Hepatocyte (in vitro differentiated cells): Measurements from ENCODE around the gene CISH. TPM values are rescaled to one million over a fixed set of nuclear protein-coding genes. Genes with fewer than 3 reads are reported as not detected.

Experiments
- DNase-seq: peaks from one replicate; pipeline ENCODE4 v3.0.0-alpha.2; 2016; ENCODE audit warnings: low spot score
- H2AFZ ChIP-seq: fragments of 200-600 bp; sonication (generic); 2 replicates; pipeline ENCODE4 v1.6.0; 2016; ENCODE audit warnings: antibody characterized with exemption, mild to moderate bottlenecking
- H3K27ac ChIP-seq: fragments of 200-600 bp; sonication (generic); 2 replicates; pipeline ENCODE4 v1.5.1; 2016; ENCODE audit warnings: mild to moderate bottlenecking
- H3K27me3 ChIP-seq: fragments of 200-600 bp; sonication (generic); 2 replicates; pipeline ENCODE4 v1.6.1; 2016
- H3K36me3 ChIP-seq: fragments of 200-600 bp; sonication (generic); replicated peaks from 2 replicates; pipeline ENCODE4 v1.5.1; 2016; ENCODE audit warnings: low read depth; ENCODE audit not compliant: insufficient read depth
- H3K4me1 ChIP-seq: fragments of 200-600 bp; sonication (generic); 2 replicates; pipeline ENCODE4 v1.5.1; 2016; ENCODE audit warnings: mild to moderate bottlenecking, moderate library complexity; ENCODE audit not compliant: insufficient read depth
- H3K4me2 ChIP-seq: fragments of 200-600 bp; sonication (generic); 2 replicates; pipeline ENCODE4 v1.6.0; 2016
- H3K4me3 ChIP-seq: fragments of 200-600 bp; sonication (generic); 2 replicates; pipeline ENCODE4 v1.5.1; 2016; ENCODE audit warnings: mild to moderate bottlenecking
- H3K79me2 ChIP-seq: fragments of 200-600 bp; sonication (generic); 2 replicates; pipeline ENCODE4 v1.6.0; 2017; ENCODE audit warnings: mild to moderate bottlenecking
- H3K9me2 ChIP-seq: fragments of 200-600 bp; sonication (generic); replicated peaks from 2 replicates; pipeline ENCODE4 v1.6.0; 2017; ENCODE audit warnings: mild to moderate bottlenecking; ENCODE audit not compliant: insufficient read depth
- H3K9me3 ChIP-seq: fragments of 200-600 bp; sonication (generic); 2 replicates; pipeline ENCODE4 v1.5.1; 2016; ENCODE audit warnings: low read depth, mild to moderate bottlenecking
- H4K20me1 ChIP-seq: fragments of 200-600 bp; sonication (generic); 2 replicates; pipeline ENCODE4 v1.6.0; 2016; ENCODE audit warnings: mild to moderate bottlenecking; ENCODE audit not compliant: insufficient read depth, poor library complexity, severe bottlenecking
- CTCF ChIP-seq: fragments of 200-600 bp; sonication (generic); IDR thresholded peaks from 2 replicates; pipeline ENCODE4 v1.5.1; 2016; ENCODE audit warnings: antibody characterized with exemption, mild to moderate bottlenecking; ENCODE audit not compliant: poor library complexity
- EZH2 ChIP-seq: fragments of 200-600 bp; sonication (generic); IDR thresholded peaks from 2 replicates; pipeline ENCODE4 v1.6.1; 2016; ENCODE audit warnings: antibody characterized with exemption, mild to moderate bottlenecking, borderline replicate concordance
- EZH2phosphoT487 ChIP-seq: fragments of 200-600 bp; sonication (generic); IDR thresholded peaks from one replicate; pipeline ENCODE4 v1.6.1; 2018; ENCODE audit warnings: antibody characterized with exemption, mild to moderate bottlenecking, low read depth, moderate library complexity; ENCODE audit not compliant: unreplicated experiment, severe bottlenecking
- WGBS: methylation state at CpG from one replicate; pipeline ENCODE4 v1.1.6; 2016; ENCODE audit warnings: low lambda C conversion rate; ENCODE audit errors: missing lambda C conversion rate; 5-methylcytosine and 5-hydroxymethylcytosine counted together
- polyA plus RNA-seq: library from polyadenylated mRNA; unstranded; fragments of >200 nt; fragmentation: Nextera tagmentation; extraction: Ambion mirVana; gene quantifications from 2 replicates; pipeline ENCODE4 v1.2.1, GENCODE V29; 2016
- total RNA-seq: library from RNA; depleted of rRNA; stranded (reverse); fragments of >200 nt; gene quantifications from 2 replicates; pipeline ENCODE4 v1.2.3, GENCODE V29; 2014

Gene CISH
- total and polyA plus RNA-seq, 2 experiments from 2014 or later = 4.0 to 9.0 TPM

DNA sequence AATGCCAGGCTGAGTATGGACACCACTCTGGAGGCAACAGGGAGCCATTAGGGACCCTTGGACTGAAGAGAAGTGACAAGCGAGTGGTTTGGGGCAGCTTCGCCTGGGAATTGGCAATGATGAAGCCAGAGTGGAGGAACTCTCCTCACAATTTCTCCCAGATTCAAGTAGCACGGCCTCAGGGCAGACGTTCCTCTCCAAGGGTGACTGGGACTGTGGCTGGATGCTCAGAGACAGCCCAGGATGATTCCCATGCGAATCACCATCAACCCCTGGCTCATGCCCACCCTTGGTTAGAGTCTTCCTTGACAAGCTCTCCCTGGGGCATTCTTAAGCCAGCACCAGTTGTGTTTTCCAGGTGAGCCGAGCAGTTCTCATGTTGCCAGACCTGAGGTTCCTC is 46.8 kb upstream of the CISH start:
- Histone ChIP-seq H3K27me3 (no peaks in the 10 kb centered on the region), H2AFZ (no peak overlapping the region), H3K4me2 (no peak overlapping the region), H3K9me2 (no peaks in the 10 kb centered on the region), H3K4me3 (no peak overlapping the region), H3K27ac (no peak overlapping the region), H3K9me3 (no peaks in the 10 kb centered on the region), H3K79me2 (no peaks in the 10 kb centered on the region), H3K4me1 (no peaks in the 10 kb centered on the region), H4K20me1 (no peaks in the 10 kb centered on the region), H3K36me3 (no peaks in the 10 kb centered on the region)
- WGBS = 93% methylated on average over 6 of the region's 6 CpGs
- no peak for DNase-seq
- TF ChIP-seq EZH2 (no peak), CTCF (no peak), EZH2phosphoT487 (no peak)

DNA sequence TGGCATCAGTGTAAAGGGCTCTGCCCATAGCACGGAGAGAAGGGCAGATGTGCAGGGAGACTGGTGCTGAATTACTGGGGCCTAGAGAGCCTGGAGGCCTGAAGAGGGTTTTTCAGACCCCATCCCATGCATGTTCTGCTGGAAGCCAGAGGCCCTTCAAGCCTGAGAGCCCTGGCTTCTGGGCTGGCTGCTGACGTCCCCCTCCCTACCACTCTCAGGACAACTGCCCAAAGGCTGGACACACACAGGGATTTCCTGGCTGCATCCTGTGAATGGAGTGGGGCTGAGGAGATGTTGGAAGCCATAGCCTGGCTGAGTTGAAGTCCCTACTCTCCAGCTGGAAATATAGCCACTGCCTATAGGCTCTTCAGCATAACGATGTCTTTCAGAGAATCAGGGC is 46.2 kb upstream of the CISH start:
- Histone ChIP-seq H3K4me2 (no peak overlapping the region), H3K9me2 (no peaks in the 10 kb centered on the region), H3K4me3 (no peak overlapping the region), H3K9me3 (no peaks in the 10 kb centered on the region), H4K20me1 (no peaks in the 10 kb centered on the region), H3K27me3 (no peaks in the 10 kb centered on the region), H3K36me3 (no peaks in the 10 kb centered on the region), H3K4me1 (no peaks in the 10 kb centered on the region), H3K79me2 (no peaks in the 10 kb centered on the region), H3K27ac (no peak overlapping the region), H2AFZ (no peak overlapping the region)
- 92% methylated on average over 3 of the region's 3 CpGs for WGBS
- no peak for DNase-seq
- TF ChIP-seq EZH2phosphoT487 (no peak), CTCF (no peak), EZH2 (no peak)

- H3K9me2 ChIP-seq = no peaks in the 10 kb centered on the region
- H3K79me2 ChIP-seq = no peaks in the 10 kb centered on the region
- no peak overlapping the region for H3K27ac ChIP-seq
- H3K4me2 ChIP-seq = no peak overlapping the region
- no peaks in the 10 kb centered on the region for H3K4me1 ChIP-seq
- no peaks in the 10 kb centered on the region for H3K27me3 ChIP-seq
- TF ChIP-seq EZH2phosphoT487 (no peak), EZH2 (no peak), CTCF (no peak)
- no peaks in the 10 kb centered on the region for H3K36me3 ChIP-seq
- WGBS = 97% methylated on average over 5 of the region's 5 CpGs
- DNase-seq = no peak
- H4K20me1 ChIP-seq = no peaks in the 10 kb centered on the region
- no peak overlapping the region for H3K4me3 ChIP-seq
- no peaks in the 10 kb centered on the region for H3K9me3 ChIP-seq
- no peak overlapping the region for H2AFZ ChIP-seq
These were observed 45.8 kb upstream of the CISH start for GRCh38 chr3:50657407-50657806.
